Muscle layer of colon (tissue), 2 donors: ENCODE measurements around the gene PNCK.
"Not testable (repeated sequence)": the region's sequence is repeated elsewhere in the genome, so short reads cannot be mapped to it uniquely, and the experiment has no call there.

ENCODE experiments used
- H3K27ac ChIP-seq: one replicate; pipeline ENCODE4 v1.7.0; 2013; ENCODE audit warnings: low read depth, mild to moderate bottlenecking, low read length, moderate library complexity
- H3K27me3 ChIP-seq, 2 donors: one replicate each; pipeline ENCODE4 v1.7.0; 2013; ENCODE audit warnings: low read length in 2 of 2, mild to moderate bottlenecking in 2 of 2; ENCODE audit not compliant: insufficient read depth in 2 of 2, control insufficient read depth in 1 of 2
- H3K36me3 ChIP-seq: one replicate; pipeline ENCODE4 v1.7.0; 2013; ENCODE audit warnings: mild to moderate bottlenecking, low read length; ENCODE audit not compliant: insufficient read depth
- H3K4me1 ChIP-seq: one replicate; pipeline ENCODE4 v1.7.0; 2013; ENCODE audit warnings: mild to moderate bottlenecking, low read length; ENCODE audit not compliant: insufficient read depth
- H3K4me3 ChIP-seq, 2 donors: one replicate each; pipeline ENCODE4 v1.7.0; 2013; ENCODE audit warnings: low read length in 2 of 2, low read depth in 1 of 2, mild to moderate bottlenecking in 1 of 2, moderate library complexity in 1 of 2
- H3K9ac ChIP-seq: one replicate; pipeline ENCODE4 v1.7.0; 2013; ENCODE audit warnings: low read length
- H3K9me3 ChIP-seq: one replicate; pipeline ENCODE4 v1.7.0; 2013; ENCODE audit warnings: mild to moderate bottlenecking, low read length
- donor health status: abdominal sarcoma.
- donor health status: Adenocarcinoma of cecum.

Gene PNCK

GRCh38 chrX:153697924-153698865, 24.6 kb upstream of the PNCK start:
- no peaks in the 10 kb centered on the region for H3K9me3 ChIP-seq
- H3K4me3 ChIP-seq: no peak overlapping the region
- H3K27ac ChIP-seq: no peak overlapping the region
- H3K36me3 ChIP-seq: no peaks in the 10 kb centered on the region
- H3K27me3 ChIP-seq: no peaks in the 10 kb centered on the region
- no peak overlapping the region for H3K9ac ChIP-seq
- H3K4me1 ChIP-seq: peaks cover 8% of the 10 kb centered on the region

DNA sequence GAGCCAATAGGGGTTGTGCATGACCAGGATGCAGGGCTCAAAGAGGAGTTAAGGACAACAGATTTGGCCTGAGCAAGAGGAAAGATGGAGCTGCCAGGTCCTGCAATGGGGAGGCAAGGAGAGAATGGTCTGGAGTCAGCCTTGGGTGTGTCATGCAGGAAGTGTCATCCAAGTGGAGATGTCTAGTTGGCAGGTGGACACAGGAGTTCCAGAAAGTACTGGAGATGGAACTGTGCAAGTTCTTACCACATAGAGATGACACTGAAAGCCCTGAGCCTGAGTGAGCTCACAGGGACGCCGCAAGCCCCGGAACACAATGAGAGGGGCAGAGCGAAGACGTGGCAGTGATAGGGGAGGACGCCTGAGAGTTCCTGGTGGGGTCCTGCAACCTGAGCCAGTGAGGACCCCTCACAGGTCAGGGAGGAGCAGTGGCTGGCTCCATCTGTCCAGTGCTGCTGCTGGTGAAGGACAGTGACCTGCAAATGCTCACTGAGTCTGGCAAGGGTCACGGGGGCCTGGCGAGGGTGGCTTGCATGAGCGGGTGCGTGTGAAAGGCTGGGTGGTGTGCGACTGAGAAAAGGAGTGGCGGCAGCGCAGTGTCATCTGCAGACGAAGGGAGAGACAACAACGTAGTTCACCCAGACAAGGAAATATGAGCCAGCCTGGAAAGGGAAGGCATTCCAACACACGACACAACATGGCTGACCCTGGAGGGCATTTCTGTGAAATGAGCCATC, 23.5 kb upstream of the PNCK start:
- not testable (repeated sequence) for H3K27me3 ChIP-seq, H3K9ac ChIP-seq, H3K9me3 ChIP-seq, H3K4me1 ChIP-seq, H3K27ac ChIP-seq, H3K4me3 ChIP-seq, H3K36me3 ChIP-seq

DNA sequence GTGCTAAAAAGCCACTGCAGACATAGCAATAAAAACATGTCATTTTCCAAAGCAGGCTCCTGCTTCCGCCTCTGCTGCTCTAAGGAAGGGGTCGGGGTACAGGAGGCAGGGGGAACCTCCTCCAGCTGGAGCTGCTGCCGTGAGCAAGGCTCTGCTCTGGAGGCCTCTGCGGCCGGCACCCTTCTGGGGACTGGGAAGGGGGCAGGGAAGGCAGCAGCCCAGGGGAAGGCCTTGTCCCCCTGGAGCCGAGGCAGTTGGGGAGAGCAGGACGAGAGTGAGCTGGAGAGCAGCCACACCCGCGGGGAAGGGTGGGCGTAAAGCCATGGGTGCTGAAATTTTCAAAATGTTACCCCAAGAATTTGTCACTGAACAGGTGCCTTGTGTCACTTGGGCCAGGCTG, 22.9 kb upstream of the PNCK start:
- not testable (repeated sequence) for H3K9me3 ChIP-seq, H3K4me1 ChIP-seq, H3K27ac ChIP-seq, H3K4me3 ChIP-seq, H3K9ac ChIP-seq, H3K36me3 ChIP-seq, H3K27me3 ChIP-seq

- peaks cover 8% of the 10 kb centered on the region for H3K4me1 ChIP-seq
- H3K9ac ChIP-seq: no peak overlapping the region
- no peak overlapping the region for H3K4me3 ChIP-seq
- H3K27me3 ChIP-seq: no peaks in the 10 kb centered on the region
- no peak overlapping the region for H3K27ac ChIP-seq
- H3K9me3 ChIP-seq: no peaks in the 10 kb centered on the region
- H3K36me3 ChIP-seq: no peaks in the 10 kb centered on the region
Observed at GRCh38 chrX:153696100-153696499, 22.5 kb upstream of the PNCK start.

GRCh38 chrX:153694687-153695270, 21.2 kb upstream of the PNCK start:
- Histone ChIP-seq H3K9ac (no peak overlapping the region), H3K27me3 (peaks cover 0 to 3% of the 10 kb centered on the region in 2 donors), H3K9me3 (no peaks in the 10 kb centered on the region), H3K4me3 (no peak overlapping the region), H3K4me1 (peaks cover 6% of the 10 kb centered on the region), H3K27ac (no peak overlapping the region), H3K36me3 (no peaks in the 10 kb centered on the region)

- not testable (repeated sequence) for H3K36me3 ChIP-seq, H3K27me3 ChIP-seq, H3K9ac ChIP-seq, H3K4me3 ChIP-seq, H3K9me3 ChIP-seq, H3K4me1 ChIP-seq, H3K27ac ChIP-seq
Observed at GRCh38 chrX:153694256-153694655, 20.6 kb upstream of the PNCK start.

DNA sequence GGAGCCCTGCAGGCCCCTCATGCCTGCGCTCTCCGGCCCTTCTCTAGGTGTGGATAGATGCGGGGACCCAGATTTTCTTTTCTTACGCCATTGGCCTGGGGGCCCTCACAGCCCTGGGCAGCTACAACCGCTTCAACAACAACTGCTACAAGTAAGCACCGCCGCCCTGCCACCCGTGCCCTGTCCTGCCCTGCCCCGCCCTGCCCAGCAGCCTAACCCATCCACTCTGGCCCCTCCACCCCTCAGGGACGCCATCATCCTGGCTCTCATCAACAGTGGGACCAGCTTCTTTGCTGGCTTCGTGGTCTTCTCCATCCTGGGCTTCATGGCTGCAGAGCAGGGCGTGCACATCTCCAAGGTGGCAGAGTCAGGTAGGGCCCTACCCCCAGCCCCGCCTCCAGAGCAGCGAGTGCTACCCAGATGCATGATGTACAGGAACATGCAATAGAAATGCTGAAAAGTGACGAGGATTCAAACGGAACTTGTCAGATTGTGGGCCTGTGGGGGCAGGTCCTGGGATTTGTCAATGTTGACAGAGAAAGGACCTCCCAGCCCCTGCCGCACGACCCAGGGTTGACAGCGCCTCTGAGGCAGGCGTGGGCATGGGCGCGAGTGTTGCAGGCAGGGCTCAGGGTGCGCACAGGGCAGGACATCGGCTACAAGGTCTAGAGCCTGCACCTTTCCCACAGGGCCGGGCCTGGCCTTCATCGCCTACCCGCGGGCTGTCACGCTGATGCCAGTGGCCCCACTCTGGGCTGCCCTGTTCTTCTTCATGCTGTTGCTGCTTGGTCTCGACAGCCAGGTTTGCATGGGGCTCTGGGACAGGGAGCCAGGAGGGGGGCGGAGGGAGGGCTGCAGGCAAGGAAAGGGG, 19.8 kb upstream of the PNCK start:
- no peak overlapping the region for H3K9ac ChIP-seq
- H3K27ac ChIP-seq: no peak overlapping the region
- H3K36me3 ChIP-seq: no peaks in the 10 kb centered on the region
- no peak overlapping the region for H3K4me3 ChIP-seq
- H3K9me3 ChIP-seq: no peaks in the 10 kb centered on the region
- peaks cover 10% of the 10 kb centered on the region for H3K4me1 ChIP-seq
- H3K27me3 ChIP-seq: peaks cover 0 to 5% of the 10 kb centered on the region in 2 donors

GRCh38 chrX:153692611-153693156, 19.1 kb upstream of the PNCK start:
- no peaks in the 10 kb centered on the region for H3K9me3 ChIP-seq
- no peak overlapping the region for H3K9ac ChIP-seq
- peaks cover 0 to 5% of the 10 kb centered on the region in 2 donors for H3K27me3 ChIP-seq
- no peak overlapping the region for H3K4me3 ChIP-seq
- H3K27ac ChIP-seq: no peak overlapping the region
- H3K4me1 ChIP-seq: peaks cover 10% of the 10 kb centered on the region
- no peaks in the 10 kb centered on the region for H3K36me3 ChIP-seq

DNA sequence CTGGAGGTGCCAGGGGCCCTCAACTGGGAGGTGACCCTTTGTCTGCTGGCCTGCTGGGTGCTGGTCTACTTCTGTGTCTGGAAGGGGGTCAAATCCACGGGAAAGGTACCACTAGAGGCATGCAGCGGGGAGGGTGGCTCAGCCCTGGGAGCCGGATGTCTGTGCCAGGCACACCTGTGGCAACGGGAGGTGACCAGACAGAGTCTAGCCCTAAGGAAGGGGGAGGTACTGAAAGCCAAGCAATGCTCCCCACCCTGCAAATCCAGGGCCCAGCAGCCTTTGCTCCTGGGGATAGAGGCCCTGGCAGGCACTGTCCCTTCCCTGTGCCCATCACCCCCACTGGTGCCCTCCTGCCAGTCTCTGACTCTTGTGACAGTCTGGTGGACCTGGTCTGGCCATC, 18.4 kb upstream of the PNCK start:
- Histone ChIP-seq H3K4me1 (peaks cover 10% of the 10 kb centered on the region), H3K9ac (no peak overlapping the region), H3K4me3 (no peak overlapping the region), H3K9me3 (no peaks in the 10 kb centered on the region), H3K27ac (no peak overlapping the region), H3K36me3 (no peaks in the 10 kb centered on the region), H3K27me3 (peaks cover 0 to 8% of the 10 kb centered on the region in 2 donors)

DNA sequence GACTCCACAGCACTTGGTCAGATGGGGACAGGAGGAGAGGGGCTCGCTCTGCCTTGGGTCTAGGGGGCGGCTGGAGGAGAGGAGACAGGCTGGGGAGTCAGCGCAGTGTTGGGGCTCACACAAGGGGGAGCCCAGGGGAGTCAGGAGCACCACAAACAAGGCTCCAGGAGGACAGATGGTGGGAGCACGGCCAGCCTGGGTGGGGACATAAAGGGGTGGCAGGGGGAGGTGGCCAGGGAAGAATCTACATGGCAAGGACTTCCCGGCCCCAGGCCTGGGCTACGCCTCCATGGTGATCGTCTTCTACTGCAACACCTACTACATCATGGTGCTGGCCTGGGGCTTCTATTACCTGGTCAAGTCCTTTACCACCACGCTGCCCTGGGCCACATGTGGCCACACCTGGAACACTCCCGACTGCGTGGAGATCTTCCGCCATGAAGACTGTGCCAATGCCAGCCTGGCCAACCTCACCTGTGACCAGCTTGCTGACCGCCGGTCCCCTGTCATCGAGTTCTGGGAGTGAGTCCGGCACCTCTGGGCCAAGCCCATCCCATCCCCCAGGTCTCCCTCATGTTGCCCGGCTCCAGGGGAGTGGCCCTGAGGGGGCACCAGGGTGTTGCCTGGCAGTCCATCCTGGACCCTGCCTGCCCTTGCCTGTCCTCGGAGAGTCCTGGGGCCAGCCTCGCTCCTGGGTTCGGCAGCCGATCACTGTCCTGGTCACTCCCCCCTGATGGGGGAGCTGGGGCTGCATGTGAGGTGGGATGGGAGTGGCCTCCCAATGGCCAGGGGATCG, 17.6 kb upstream of the PNCK start:
- H3K27ac ChIP-seq, H3K4me3 ChIP-seq, H3K4me1 ChIP-seq, H3K27me3 ChIP-seq, H3K36me3 ChIP-seq, H3K9me3 ChIP-seq, H3K9ac ChIP-seq: not testable (repeated sequence)
